Gastroesophageal sphincter (tissue), 3 donors: ENCODE results near the gene RABGAP1.

Experiments used
- CTCF ChIP-seq, 4 experiments: fragments of 200-600 bp in 2 of 4; fragments of 450-650 bp in 2 of 4; sonication (generic) in 1 of 4; IDR thresholded peaks; one replicate each; pipeline ENCODE4 v1.5.1; 2017 to 2019; ENCODE audit warnings: antibody characterized with exemption in 4 of 4, mild to moderate bottlenecking in 2 of 4, moderate library complexity in 2 of 4
- POLR2AphosphoS5 ChIP-seq: sonication (generic); formaldehyde crosslinking; IDR thresholded peaks from one replicate; pipeline ENCODE4 v1.6.1; 2017; ENCODE audit warnings: antibody characterized with exemption

- no peak for TF ChIP-seq CTCF (IDR thresholded peaks at IDR 0.05)
- no peak for TF ChIP-seq POLR2AphosphoS5
These were observed 156.2 kb downstream of the RABGAP1 start for GRCh38 chr9:123096987-123097386.
